A673 (cell line): Measurements from ENCODE around the gene HES7. TPM values are rescaled to one million over a fixed set of nuclear protein-coding genes. Genes with fewer than 3 reads are reported as not detected.

Source experiments
- BruUV-seq: library from RNA; stranded (reverse); fragments of 400-500 nt; replicated peaks from 2 replicates; lab custom pipeline; 2021; lab: Mats Ljungman, UMichigan
- CTCF ChIA-PET: fragments of 300-600 bp; sonication (Branson Sonifier 250); formaldehyde crosslinking; loops from one replicate; lab custom pipeline; 2022; ENCODE audit warnings: antibody characterized with exemption; lab: Charles Lee
- POLR2A ChIA-PET: fragments of 300-600 bp; sonication (Branson Sonifier 250); formaldehyde crosslinking; loops from one replicate; lab custom pipeline; 2022; ENCODE audit warnings: antibody characterized with exemption; ENCODE audit not compliant: low non-redundant PET; lab: Charles Lee
- DNase-seq: peaks from one replicate; pipeline ENCODE4 v3.0.0-alpha.2; 2015; ENCODE audit warnings: low spot score
- H3K27ac ChIP-seq: fragments of 200-600 bp; sonication (generic); 2 replicates; pipeline ENCODE4 v1.5.1; 2016; ENCODE audit warnings: mixed run types, low read depth, mild to moderate bottlenecking, mixed read lengths, antibody characterized with exemption, low read length; ENCODE audit not compliant: poor library complexity, severe bottlenecking
- H3K27me3 ChIP-seq: fragments of 200-600 bp; sonication (generic); replicated peaks from 2 replicates; pipeline ENCODE4 v1.6.1; 2017; ENCODE audit warnings: mixed run types, low read depth, mild to moderate bottlenecking, mixed read lengths, antibody characterized with exemption, low read length; ENCODE audit not compliant: insufficient read depth, poor library complexity
- H3K36me3 ChIP-seq: fragments of 200-600 bp; sonication (generic); 2 replicates; pipeline ENCODE4 v1.6.1; 2016; ENCODE audit warnings: mixed run types, mild to moderate bottlenecking, mixed read lengths, antibody characterized with exemption, low read length; ENCODE audit not compliant: insufficient read depth, poor library complexity, severe bottlenecking
- H3K4me1 ChIP-seq: fragments of 200-600 bp; sonication (generic); 2 replicates; pipeline ENCODE4 v1.6.1; 2017; ENCODE audit warnings: mixed run types, mild to moderate bottlenecking, mixed read lengths, antibody characterized with exemption, low read length; ENCODE audit not compliant: insufficient read depth, poor library complexity, severe bottlenecking
- H3K4me3 ChIP-seq: fragments of 200-600 bp; sonication (generic); 2 replicates; pipeline ENCODE4 v1.5.1; 2016; ENCODE audit warnings: low read depth, mixed run types, mild to moderate bottlenecking, mixed read lengths, low read length; ENCODE audit not compliant: poor library complexity, severe bottlenecking
- H3K9me3 ChIP-seq: fragments of 200-600 bp; sonication (generic); 2 replicates; pipeline ENCODE4 v1.6.1; 2016; ENCODE audit warnings: mixed run types, low read depth, mild to moderate bottlenecking, mixed read lengths, antibody characterized with exemption, low read length; ENCODE audit not compliant: poor library complexity, severe bottlenecking
- CTCF ChIP-seq: fragments of 300-800, 200-600 bp; sonication (generic); conservative IDR thresholded peaks from 2 replicates; pipeline ENCODE4 v1.5.1; 2017; ENCODE audit warnings: low read depth, mild to moderate bottlenecking, antibody characterized with exemption, low read length, moderate library complexity, mixed read lengths
- EZH2 ChIP-seq: fragments of 200-600 bp; sonication (generic); IDR thresholded peaks from 2 replicates; pipeline ENCODE4 v1.6.1; 2017; ENCODE audit warnings: borderline replicate concordance, low read depth, mild to moderate bottlenecking, mixed read lengths, antibody characterized with exemption, low read length; ENCODE audit not compliant: poor library complexity, severe bottlenecking
- intact Hi-C: fragments of 100-400 bp; cut with micrococcal nuclease; formaldehyde crosslinking; loops from one replicate; pipeline ENCODE4 v1.10.0; 2022; ENCODE audit not compliant: unreplicated experiment
- total RNA-seq: library from RNA; stranded (reverse); gene quantifications from 2 replicates; pipeline ENCODE4 v1.2.3, GENCODE V29; 2021

Gene HES7
- total RNA-seq, 1 experiment from 2014 or later = 1.7 TPM

DNA sequence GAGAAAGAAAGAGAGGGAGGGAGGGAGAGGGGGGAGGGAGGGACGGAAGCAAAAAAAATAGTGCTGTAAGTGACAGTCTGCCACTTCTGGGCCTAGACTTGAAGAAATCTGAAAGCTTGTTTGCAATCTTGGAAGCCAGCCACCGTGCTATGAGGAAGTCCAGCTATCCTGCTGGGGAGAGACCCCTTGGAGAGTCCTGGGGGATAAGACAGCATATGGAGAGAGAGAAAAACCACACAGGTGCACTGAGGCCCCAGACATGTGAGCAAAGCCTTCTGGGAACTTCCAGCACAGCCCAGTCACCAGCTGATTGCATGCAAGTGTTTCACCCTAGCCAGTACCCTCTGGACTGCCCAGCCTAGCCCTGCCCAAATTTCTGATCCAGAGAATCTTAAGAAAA lies 23.8 kb downstream of the HES7 start:
- Histone ChIP-seq H3K4me1 (no peaks in the 10 kb centered on the region), H3K27me3 (no peaks in the 10 kb centered on the region), H3K36me3 (no peaks in the 10 kb centered on the region), H3K27ac (no peak overlapping the region), H3K4me3 (no peak overlapping the region), H3K9me3 (no peaks in the 10 kb centered on the region)
- TF ChIP-seq CTCF = no peak
- TF ChIP-seq EZH2 = no peak
- BruUV-seq = no TSS peak
- intact Hi-C loops = no loop called here
- ChIA-PET POLR2A (no interaction called here), CTCF (no interaction called here)
- DNase-seq = no peak

- no peak for DNase-seq
- no peaks in the 10 kb centered on the region for H3K27me3 ChIP-seq
- TF ChIP-seq CTCF (no peak), EZH2 (no peak)
- no peak overlapping the region for H3K27ac ChIP-seq
- no peaks in the 10 kb centered on the region for H3K4me1 ChIP-seq
- intact Hi-C loops = no loop called here
- H3K4me3 ChIP-seq = no peak overlapping the region
- no TSS peak for BruUV-seq
- H3K36me3 ChIP-seq = no peaks in the 10 kb centered on the region
- POLR2A ChIA-PET = no interaction called here
- CTCF ChIA-PET = no interaction called here
- no peaks in the 10 kb centered on the region for H3K9me3 ChIP-seq
Observed at GRCh38 chr17:8096541-8096940, 27.4 kb downstream of the HES7 start.

DNA sequence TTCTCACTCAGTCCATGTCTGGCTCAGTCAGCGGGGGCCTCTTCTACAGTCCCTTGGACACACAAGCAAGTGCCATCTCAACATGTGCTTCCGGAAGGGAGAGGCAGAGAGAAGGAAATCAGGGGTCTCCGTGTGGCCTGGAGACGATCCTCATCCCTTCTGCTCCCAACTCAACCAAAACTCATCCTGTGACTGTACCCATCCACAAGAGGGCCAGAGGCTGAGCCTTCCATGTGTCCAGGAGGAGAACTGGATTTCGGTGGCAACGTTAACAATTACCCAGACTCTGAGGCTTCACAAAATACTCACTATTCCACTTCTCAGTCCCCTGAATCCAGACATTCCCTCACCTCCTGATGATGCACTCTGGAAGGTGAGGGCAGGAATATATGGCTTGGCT lies 28.5 kb downstream of the HES7 start:
- Histone ChIP-seq H3K36me3 (no peaks in the 10 kb centered on the region), H3K4me3 (no peak overlapping the region), H3K4me1 (no peaks in the 10 kb centered on the region), H3K27me3 (no peaks in the 10 kb centered on the region), H3K9me3 (no peaks in the 10 kb centered on the region), H3K27ac (no peak overlapping the region)
- intact Hi-C loops = no loop called here
- no peak for TF ChIP-seq EZH2
- TF ChIP-seq CTCF = no peak
- no TSS peak for BruUV-seq
- ChIA-PET CTCF (interaction anchor here (2.8 kb wide), 1 partner anchor 23 kb away, joined by 12 read pairs; the partner anchor contains the start of gene ALOXE3), POLR2A (no interaction called here)
- DNase-seq = no peak
